GM18861 (cell line): ENCODE measurements around the gene NCAM1.
"Not testable (repeated sequence)": the region's sequence is repeated elsewhere in the genome, so short reads cannot be mapped to it uniquely, and the experiment has no call there.

Experiments
- ATAC-seq: cut with Tn5 transposase; IDR thresholded peaks from one replicate; pipeline ENCODE4 v1.9.1; 2021; ENCODE audit not compliant: unreplicated experiment

The NCAM1 gene

GRCh38 chr11:112961146-112961668 lies at the start of gene NCAM1:
TSS of gene NCAM1 (plus strand) at chr11:112961420.
- no peak for ATAC-seq

- no peak for ATAC-seq
Measured at GRCh38 chr11:112922606-112923005, 38.6 kb upstream of the NCAM1 start.

- ATAC-seq: not testable (repeated sequence)
Measured at GRCh38 chr11:112924836-112925235, 36.4 kb upstream of the NCAM1 start.

- ATAC-seq: no peak
Measured at GRCh38 chr11:112925516-112926310, 35.5 kb upstream of the NCAM1 start.

- ATAC-seq: no peak
Measured at GRCh38 chr11:112928136-112928535, 33.1 kb upstream of the NCAM1 start.

- no peak for ATAC-seq
Measured at GRCh38 chr11:112929432-112929831, 31.8 kb upstream of the NCAM1 start.

GRCh38 chr11:112931703-112932102 lies 29.5 kb upstream of the NCAM1 start:
- no peak for ATAC-seq

GRCh38 chr11:112932593-112932992 lies 28.6 kb upstream of the NCAM1 start:
- no peak for ATAC-seq

GRCh38 chr11:112933970-112934369 lies 27.2 kb upstream of the NCAM1 start:
- ATAC-seq: no peak

- ATAC-seq: no peak
Measured at GRCh38 chr11:112941104-112941503, 20.1 kb upstream of the NCAM1 start.

- no peak for ATAC-seq
Measured at GRCh38 chr11:112942966-112943643, 18.1 kb upstream of the NCAM1 start.

GRCh38 chr11:112946866-112947265 lies 14.4 kb upstream of the NCAM1 start:
- no peak for ATAC-seq

GRCh38 chr11:112949781-112950575 lies 11.2 kb upstream of the NCAM1 start:
- no peak for ATAC-seq

GRCh38 chr11:112958670-112959069 lies 2.5 kb upstream of the NCAM1 start:
- no peak for ATAC-seq

- ATAC-seq: no peak
Measured at GRCh38 chr11:112961751-112962578, 745 bp downstream of the NCAM1 start.

GRCh38 chr11:112962579-112963367 lies 1.6 kb downstream of the NCAM1 start:
- ATAC-seq: no peak

GRCh38 chr11:112963368-112963955 lies 2.2 kb downstream of the NCAM1 start:
- ATAC-seq: no peak

GRCh38 chr11:112965656-112966055 lies 4.4 kb downstream of the NCAM1 start:
- ATAC-seq: no peak

GRCh38 chr11:112966561-112966960 lies 5.3 kb downstream of the NCAM1 start:
- ATAC-seq: no peak
